Measurements from ENCODE around the gene MAP2K6.

The MAP2K6 gene

GRCh38 chr17:69406941-69407340 is 7.6 kb upstream of the MAP2K6 start:
- H3K4me3 ChIP-seq (ENCODE audit: low read depth, low read length) = no peak overlapping the region
- no peak overlapping the region for H3K9ac ChIP-seq (ENCODE audit: low read length)
- H3K27ac ChIP-seq (ENCODE audit: low read depth, low read length) = no peak overlapping the region
- no peaks in the 10 kb centered on the region for H3K36me3 ChIP-seq (ENCODE audit: control insufficient read depth, insufficient read depth, low read length)
- H3K4me1 ChIP-seq (ENCODE audit: control insufficient read depth, insufficient read depth, low read length) = no peaks in the 10 kb centered on the region
- H3K9me3 ChIP-seq (ENCODE audit: control insufficient read depth, insufficient read depth, low read depth, low read length) = no peaks in the 10 kb centered on the region
- H3K27me3 ChIP-seq (ENCODE audit: control insufficient read depth, insufficient read depth, low read length) = no peaks in the 10 kb centered on the region

DNA sequence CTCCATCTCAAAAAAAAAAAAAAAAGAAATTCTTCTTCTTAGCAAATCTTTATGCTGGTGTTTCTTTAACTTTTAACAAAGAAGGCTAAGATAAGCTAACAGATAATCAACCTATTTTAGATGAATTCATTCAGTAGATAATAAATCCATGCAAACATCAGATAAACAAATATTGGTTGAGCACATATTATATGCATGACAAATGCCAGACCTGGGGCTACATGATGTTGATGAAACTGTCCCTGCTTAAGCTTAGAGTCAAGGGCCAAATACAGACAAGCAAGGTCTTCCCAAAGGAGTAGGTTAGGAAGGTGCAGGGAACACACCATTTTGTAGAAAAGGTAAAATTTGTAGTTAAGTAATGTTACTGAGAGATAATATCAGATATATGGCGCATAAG is 6.7 kb upstream of the MAP2K6 start:
- Histone ChIP-seq H3K4me1 (ENCODE audit: control insufficient read depth, insufficient read depth, low read length) (peaks cover 4% of the 10 kb centered on the region; the same call in 1 of the 2 replicates), H3K9ac (ENCODE audit: low read length) (no peak overlapping the region), H3K9me3 (ENCODE audit: control insufficient read depth, insufficient read depth, low read depth, low read length) (no peaks in the 10 kb centered on the region), H3K27ac (ENCODE audit: low read depth, low read length) (no peak overlapping the region), H3K27me3 (ENCODE audit: control insufficient read depth, insufficient read depth, low read length) (no peaks in the 10 kb centered on the region), H3K36me3 (ENCODE audit: control insufficient read depth, insufficient read depth, low read length) (no peaks in the 10 kb centered on the region), H3K4me3 (ENCODE audit: low read depth, low read length) (no peak overlapping the region)

DNA sequence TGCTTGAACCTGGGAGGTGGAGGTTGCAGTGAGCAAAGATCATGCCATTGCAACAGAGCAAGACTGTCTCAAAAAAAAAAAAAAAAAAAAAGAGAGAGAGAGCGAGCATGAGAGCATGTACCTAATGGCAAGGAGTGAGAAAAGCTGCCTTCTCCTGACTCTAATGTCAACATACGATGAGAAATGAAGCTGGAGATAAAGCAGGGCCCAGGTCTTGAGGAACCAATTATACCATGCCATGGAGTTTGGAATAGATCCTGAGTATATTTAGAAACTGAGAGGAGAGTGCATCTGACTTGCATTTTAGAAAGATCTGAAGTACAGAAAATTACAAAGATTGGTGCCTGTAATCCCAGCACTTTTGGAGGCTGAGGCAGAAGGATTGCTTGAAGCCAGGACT is 3.8 kb upstream of the MAP2K6 start:
- Histone ChIP-seq H3K4me1 (ENCODE audit: control insufficient read depth, insufficient read depth, low read length) (peaks cover 6% of the 10 kb centered on the region), H3K27me3 (ENCODE audit: control insufficient read depth, insufficient read depth, low read length) (no peaks in the 10 kb centered on the region), H3K27ac (ENCODE audit: low read depth, low read length) (no peak overlapping the region), H3K36me3 (ENCODE audit: control insufficient read depth, insufficient read depth, low read length) (no peaks in the 10 kb centered on the region), H3K4me3 (ENCODE audit: low read depth, low read length) (no peak overlapping the region), H3K9me3 (ENCODE audit: control insufficient read depth, insufficient read depth, low read depth, low read length) (no peaks in the 10 kb centered on the region), H3K9ac (ENCODE audit: low read length) (no peak overlapping the region)

GRCh38 chr17:69411766-69412165 is 2.7 kb upstream of the MAP2K6 start:
- no peak overlapping the region for H3K9ac ChIP-seq (ENCODE audit: low read length)

DNA sequence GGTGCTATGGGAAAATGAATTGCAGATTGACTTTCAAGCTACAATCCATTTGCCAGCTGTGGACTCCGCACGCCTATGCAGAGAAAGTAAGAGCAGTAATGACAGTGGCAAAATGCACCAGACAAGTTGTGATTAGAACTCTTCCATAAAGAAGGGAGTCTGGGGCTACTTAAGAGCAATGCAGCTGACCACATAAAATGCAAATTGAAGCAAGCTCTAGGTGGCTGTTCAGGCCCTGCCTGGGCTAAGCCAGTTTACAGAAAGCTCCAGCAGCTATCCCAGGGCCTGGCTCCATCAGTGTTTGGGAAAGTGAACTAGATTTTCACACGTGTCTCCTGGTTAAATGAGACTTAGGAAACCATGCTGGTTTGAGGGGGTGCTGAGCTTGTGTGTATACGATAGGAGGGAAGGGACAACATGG is 2.2 kb upstream of the MAP2K6 start:
- H3K9ac ChIP-seq (ENCODE audit: low read length) = no peak overlapping the region
- H3K4me1 ChIP-seq (ENCODE audit: control insufficient read depth, insufficient read depth, low read length) = peaks cover 22% of the 10 kb centered on the region
- H3K36me3 ChIP-seq (ENCODE audit: control insufficient read depth, insufficient read depth, low read length) = no peaks in the 10 kb centered on the region
- no peak overlapping the region for H3K27ac ChIP-seq (ENCODE audit: low read depth, low read length)
- no peaks in the 10 kb centered on the region for H3K9me3 ChIP-seq (ENCODE audit: control insufficient read depth, insufficient read depth, low read depth, low read length)
- no peaks in the 10 kb centered on the region for H3K27me3 ChIP-seq (ENCODE audit: control insufficient read depth, insufficient read depth, low read length)
- no peak overlapping the region for H3K4me3 ChIP-seq (ENCODE audit: low read depth, low read length)

More at GRCh38 chr17:69411766-69412165, 2.7 kb upstream of the MAP2K6 start:
- H3K9me3 ChIP-seq (ENCODE audit: control insufficient read depth, insufficient read depth, low read depth, low read length) = no peaks in the 10 kb centered on the region
- no peaks in the 10 kb centered on the region for H3K27me3 ChIP-seq (ENCODE audit: control insufficient read depth, insufficient read depth, low read length)
- H3K27ac ChIP-seq (ENCODE audit: low read depth, low read length) = no peak overlapping the region
- H3K4me1 ChIP-seq (ENCODE audit: control insufficient read depth, insufficient read depth, low read length) = peaks cover 17% of the 10 kb centered on the region
- no peak overlapping the region for H3K4me3 ChIP-seq (ENCODE audit: low read depth, low read length)
- no peaks in the 10 kb centered on the region for H3K36me3 ChIP-seq (ENCODE audit: control insufficient read depth, insufficient read depth, low read length)

DNA sequence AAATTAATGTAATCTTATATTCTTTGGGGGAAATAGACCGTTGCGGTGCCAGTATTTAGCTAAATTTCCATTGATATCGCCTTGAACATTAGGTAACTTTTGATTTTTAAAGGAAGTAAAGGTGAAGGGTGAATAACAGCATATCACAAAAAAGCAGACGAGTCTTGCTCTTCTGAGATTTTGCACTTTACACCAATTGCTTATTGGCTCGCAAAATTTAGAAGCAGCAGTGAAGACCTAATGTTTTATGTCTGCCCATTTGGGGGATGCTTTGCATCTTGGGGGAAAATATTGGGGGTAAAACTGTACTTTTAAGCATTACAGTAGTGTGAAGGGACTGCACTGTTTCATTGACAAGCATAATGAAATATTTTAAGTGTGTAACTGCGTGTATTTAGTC is 934 bp downstream of the MAP2K6 start:
- Histone ChIP-seq H3K4me3 (ENCODE audit: low read depth, low read length) (peak overlapping the region; percentile 74), H3K36me3 (ENCODE audit: control insufficient read depth, insufficient read depth, low read length) (no peaks in the 10 kb centered on the region), H3K9ac (ENCODE audit: low read length) (no peak overlapping the region), H3K4me1 (ENCODE audit: control insufficient read depth, insufficient read depth, low read length) (peaks cover 31% of the 10 kb centered on the region), H3K9me3 (ENCODE audit: control insufficient read depth, insufficient read depth, low read depth, low read length) (no peaks in the 10 kb centered on the region), H3K27ac (ENCODE audit: low read depth, low read length) (no peak overlapping the region), H3K27me3 (ENCODE audit: control insufficient read depth, insufficient read depth, low read length) (no peaks in the 10 kb centered on the region)

DNA sequence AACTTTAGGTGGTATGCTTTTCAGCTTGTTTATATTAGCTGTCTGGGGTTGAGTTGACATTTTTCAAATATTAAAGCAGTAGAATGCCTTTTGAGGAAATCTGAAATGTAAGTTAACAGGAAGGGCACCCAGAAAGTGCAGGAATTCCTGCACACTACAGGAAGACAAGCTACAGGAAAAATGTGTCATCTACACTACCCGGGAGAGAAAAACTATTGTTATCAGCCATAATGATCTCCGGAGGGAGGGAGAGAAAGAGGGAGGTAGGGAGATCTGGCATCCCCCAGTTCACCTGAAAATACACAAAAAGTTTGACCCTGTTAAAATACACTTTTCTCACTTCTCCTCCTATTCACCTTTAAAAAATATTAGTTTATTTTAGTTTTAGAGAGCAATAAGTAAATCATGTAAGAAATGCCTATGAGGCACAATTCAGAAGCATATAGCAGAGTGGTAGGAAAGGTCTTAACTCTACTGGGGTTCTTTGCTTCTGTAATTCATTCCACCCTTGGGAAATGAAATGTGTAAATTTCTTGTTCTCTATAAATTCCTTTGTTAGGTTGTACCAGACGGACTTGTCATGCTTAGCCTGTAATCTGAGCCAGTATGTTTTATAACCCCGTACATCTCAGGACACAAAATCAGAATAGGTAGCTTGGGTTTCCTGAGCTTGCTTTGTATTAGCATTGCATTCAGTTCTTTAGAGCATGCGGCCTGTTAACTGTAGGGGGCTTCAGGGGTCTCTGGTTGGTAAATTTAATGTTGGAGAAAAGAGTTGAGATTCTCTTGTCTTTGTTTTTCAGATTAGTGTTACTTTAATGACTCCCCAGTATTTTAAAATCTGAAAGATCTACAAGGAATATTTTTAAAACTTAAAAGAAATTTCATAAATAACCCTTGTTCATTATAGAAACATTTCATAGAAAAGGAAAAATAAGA is 3.3 kb downstream of the MAP2K6 start:
- H3K9ac ChIP-seq (ENCODE audit: low read length) = no peak overlapping the region
- peak overlapping the region; percentile 13; the same call in 1 of the 2 replicates for H3K4me3 ChIP-seq (ENCODE audit: low read depth, low read length)
- no peaks in the 10 kb centered on the region for H3K9me3 ChIP-seq (ENCODE audit: control insufficient read depth, insufficient read depth, low read depth, low read length)
- no peaks in the 10 kb centered on the region for H3K36me3 ChIP-seq (ENCODE audit: control insufficient read depth, insufficient read depth, low read length)
- peaks cover 26% of the 10 kb centered on the region for H3K4me1 ChIP-seq (ENCODE audit: control insufficient read depth, insufficient read depth, low read length)
- H3K27ac ChIP-seq (ENCODE audit: low read depth, low read length) = no peak overlapping the region
- no peaks in the 10 kb centered on the region for H3K27me3 ChIP-seq (ENCODE audit: control insufficient read depth, insufficient read depth, low read length)

DNA sequence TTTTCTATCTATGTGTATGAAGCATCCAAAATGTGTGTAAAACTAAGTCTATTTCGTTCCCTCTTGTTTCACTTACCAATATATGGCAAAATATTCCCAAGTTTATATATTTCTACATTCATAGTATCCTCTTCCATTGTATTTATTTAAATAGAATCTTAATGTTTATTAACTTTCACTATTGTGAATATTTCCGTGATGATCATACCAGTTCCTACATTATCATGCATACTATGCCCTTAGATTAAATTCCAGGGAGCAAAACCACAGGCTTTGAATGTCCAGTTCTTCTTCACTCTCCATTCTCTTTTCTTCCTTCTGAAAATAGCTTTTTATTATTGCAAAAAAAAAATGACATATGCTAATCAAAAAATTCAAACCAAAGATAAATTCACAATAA is 4.0 kb downstream of the MAP2K6 start:
- Histone ChIP-seq H3K27ac (ENCODE audit: low read depth, low read length) (no peak overlapping the region), H3K9ac (ENCODE audit: low read length) (no peak overlapping the region), H3K36me3 (ENCODE audit: control insufficient read depth, insufficient read depth, low read length) (no peaks in the 10 kb centered on the region), H3K4me3 (ENCODE audit: low read depth, low read length) (no peak overlapping the region), H3K4me1 (ENCODE audit: control insufficient read depth, insufficient read depth, low read length) (peaks cover 26% of the 10 kb centered on the region), H3K27me3 (ENCODE audit: control insufficient read depth, insufficient read depth, low read length) (no peaks in the 10 kb centered on the region), H3K9me3 (ENCODE audit: control insufficient read depth, insufficient read depth, low read depth, low read length) (no peaks in the 10 kb centered on the region)

- no peak overlapping the region for H3K9ac ChIP-seq (ENCODE audit: low read length)
- peaks cover 16% of the 10 kb centered on the region for H3K4me1 ChIP-seq (ENCODE audit: control insufficient read depth, insufficient read depth, low read length)
- H3K27me3 ChIP-seq (ENCODE audit: control insufficient read depth, insufficient read depth, low read length) = no peaks in the 10 kb centered on the region
- H3K4me3 ChIP-seq (ENCODE audit: low read depth, low read length) = no peak overlapping the region
- no peaks in the 10 kb centered on the region for H3K36me3 ChIP-seq (ENCODE audit: control insufficient read depth, insufficient read depth, low read length)
- no peak overlapping the region for H3K27ac ChIP-seq (ENCODE audit: low read depth, low read length)
- H3K9me3 ChIP-seq (ENCODE audit: control insufficient read depth, insufficient read depth, low read depth, low read length) = no peaks in the 10 kb centered on the region
These were observed 9.0 kb downstream of the MAP2K6 start for GRCh38 chr17:69423450-69423849.

DNA sequence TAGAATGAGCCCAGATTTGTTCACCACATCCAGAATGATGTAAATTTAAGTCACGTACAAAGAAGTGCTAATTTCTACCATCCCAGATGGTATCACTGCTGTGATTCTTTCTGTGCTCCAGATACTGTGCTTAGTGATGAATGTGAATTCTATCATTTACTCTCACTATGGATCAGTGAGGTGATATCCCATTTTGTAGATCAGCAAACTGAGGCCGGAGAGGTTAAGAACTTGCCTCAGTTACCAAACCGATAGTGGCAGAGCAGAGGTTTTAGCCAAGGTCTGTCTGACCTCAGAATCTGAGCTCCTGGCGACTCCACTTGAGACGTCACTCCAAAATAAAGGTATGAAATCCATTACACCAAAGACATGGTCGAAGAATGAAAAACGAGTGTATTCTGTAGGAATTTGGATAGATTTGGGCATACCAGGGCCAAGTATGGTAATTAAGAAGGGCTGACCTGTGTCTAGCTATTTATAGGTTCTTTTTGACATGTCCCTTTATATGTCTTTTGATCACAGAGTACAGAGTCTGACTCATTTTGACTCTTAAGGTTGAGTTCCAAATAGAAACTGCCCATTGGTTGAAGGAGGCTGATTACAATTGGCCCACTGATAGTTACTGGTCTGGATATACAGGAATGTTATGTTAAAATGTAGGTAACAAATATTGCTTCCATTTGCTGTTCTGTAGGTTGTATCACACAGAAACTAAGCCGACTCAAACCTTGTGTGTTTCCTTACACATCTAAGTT is 10.0 kb downstream of the MAP2K6 start:
- no peak overlapping the region for H3K9ac ChIP-seq (ENCODE audit: low read length)
- no peaks in the 10 kb centered on the region for H3K27me3 ChIP-seq (ENCODE audit: control insufficient read depth, insufficient read depth, low read length)
- peaks cover 22% of the 10 kb centered on the region for H3K4me1 ChIP-seq (ENCODE audit: control insufficient read depth, insufficient read depth, low read length)
- H3K36me3 ChIP-seq (ENCODE audit: control insufficient read depth, insufficient read depth, low read length) = no peaks in the 10 kb centered on the region
- no peak overlapping the region for H3K27ac ChIP-seq (ENCODE audit: low read depth, low read length)
- H3K9me3 ChIP-seq (ENCODE audit: control insufficient read depth, insufficient read depth, low read depth, low read length) = no peaks in the 10 kb centered on the region
- H3K4me3 ChIP-seq (ENCODE audit: low read depth, low read length) = no peak overlapping the region

DNA sequence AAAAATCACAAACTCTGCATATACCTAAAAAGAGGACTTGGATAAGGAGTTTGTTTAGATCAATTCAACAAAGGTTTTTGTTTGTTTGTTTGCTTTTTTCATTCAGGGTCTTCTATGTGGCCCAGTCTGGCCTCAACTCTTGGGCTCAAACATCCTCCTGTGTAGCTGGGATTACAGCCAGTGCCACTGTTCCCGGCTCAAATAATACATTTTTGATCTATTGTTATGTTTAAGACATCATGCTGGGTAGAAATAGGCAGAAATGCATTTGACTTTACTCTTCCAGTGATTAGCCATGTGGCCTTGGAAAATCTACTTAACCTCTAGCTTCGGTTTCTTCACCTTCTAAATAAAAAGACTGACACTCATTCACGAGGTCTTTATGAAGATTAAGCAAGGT is 11.5 kb downstream of the MAP2K6 start:
- no peak overlapping the region for H3K27ac ChIP-seq (ENCODE audit: low read depth, low read length)
- no peaks in the 10 kb centered on the region for H3K27me3 ChIP-seq (ENCODE audit: control insufficient read depth, insufficient read depth, low read length)
- no peaks in the 10 kb centered on the region for H3K9me3 ChIP-seq (ENCODE audit: control insufficient read depth, insufficient read depth, low read depth, low read length)
- peaks cover 37% of the 10 kb centered on the region for H3K4me1 ChIP-seq (ENCODE audit: control insufficient read depth, insufficient read depth, low read length)
- H3K36me3 ChIP-seq (ENCODE audit: control insufficient read depth, insufficient read depth, low read length) = no peaks in the 10 kb centered on the region
- H3K4me3 ChIP-seq (ENCODE audit: low read depth, low read length) = no peak overlapping the region
- H3K9ac ChIP-seq (ENCODE audit: low read length) = no peak overlapping the region

Measured in HUES6 (cell line).